ENCODE data around the gene IRS1.

The IRS1 gene

DNA sequence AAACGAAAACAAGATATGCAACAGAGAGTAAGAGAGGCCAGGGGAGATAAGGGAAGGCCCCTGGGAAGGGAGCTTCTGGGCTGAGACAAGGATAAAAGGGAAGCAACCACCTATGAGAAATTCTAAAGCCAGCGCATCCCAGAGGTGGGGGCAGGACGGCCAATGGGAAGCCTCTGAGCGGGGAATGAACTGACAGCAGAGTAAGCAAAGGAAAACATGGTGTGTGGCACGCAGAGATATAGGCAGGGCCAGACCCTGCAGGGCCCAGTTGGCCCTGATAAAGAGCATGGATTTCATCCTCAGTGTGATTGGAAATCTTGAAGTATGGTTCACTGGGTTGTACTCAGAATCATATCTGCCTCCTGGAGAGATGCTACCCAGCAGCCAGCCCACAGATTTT is 78.7 kb downstream of the IRS1 start:
- DNase-seq (ENCODE audit: low read depth), result no peak

DNA sequence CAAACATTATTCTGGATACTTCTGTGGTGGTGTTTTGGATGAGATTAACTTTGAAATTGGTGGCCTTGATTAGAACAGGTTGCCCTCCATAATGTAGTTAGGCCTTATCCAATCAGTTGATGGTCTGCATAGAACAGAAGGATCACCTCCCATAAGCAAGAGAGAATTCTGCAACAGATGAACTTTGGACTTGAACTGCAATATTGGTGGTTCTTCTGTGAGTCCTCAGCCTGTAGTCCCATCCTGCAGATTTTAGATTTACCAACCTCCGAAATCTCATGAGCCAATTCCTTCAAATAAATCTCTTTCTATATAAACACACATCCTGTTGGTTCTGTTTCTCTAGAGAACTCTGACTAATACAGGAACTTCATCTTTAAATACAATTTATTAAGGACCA is 81.9 kb downstream of the IRS1 start:
- DNase-seq (ENCODE audit: low read depth), result no peak

DNA sequence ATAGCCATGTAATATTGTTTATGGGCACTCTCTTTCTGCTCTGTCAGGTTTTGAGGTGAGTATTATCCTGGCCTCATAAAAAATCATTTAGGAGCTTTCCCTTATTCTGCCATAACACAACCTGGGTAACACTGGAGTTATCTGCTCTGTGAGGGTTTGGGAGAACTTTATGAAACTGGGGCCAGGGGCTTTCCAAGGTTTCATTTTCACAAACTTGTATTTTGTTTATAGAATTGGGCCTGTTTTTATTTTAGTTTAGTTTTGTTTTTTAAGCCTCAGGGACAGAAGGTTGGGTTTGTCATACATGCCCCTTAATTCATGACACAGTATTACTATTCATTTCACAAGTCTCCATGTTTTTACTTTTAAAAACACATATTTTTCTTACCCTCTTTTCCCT is 83.5 kb downstream of the IRS1 start:
- no peak for DNase-seq (ENCODE audit: low read depth)

DNA sequence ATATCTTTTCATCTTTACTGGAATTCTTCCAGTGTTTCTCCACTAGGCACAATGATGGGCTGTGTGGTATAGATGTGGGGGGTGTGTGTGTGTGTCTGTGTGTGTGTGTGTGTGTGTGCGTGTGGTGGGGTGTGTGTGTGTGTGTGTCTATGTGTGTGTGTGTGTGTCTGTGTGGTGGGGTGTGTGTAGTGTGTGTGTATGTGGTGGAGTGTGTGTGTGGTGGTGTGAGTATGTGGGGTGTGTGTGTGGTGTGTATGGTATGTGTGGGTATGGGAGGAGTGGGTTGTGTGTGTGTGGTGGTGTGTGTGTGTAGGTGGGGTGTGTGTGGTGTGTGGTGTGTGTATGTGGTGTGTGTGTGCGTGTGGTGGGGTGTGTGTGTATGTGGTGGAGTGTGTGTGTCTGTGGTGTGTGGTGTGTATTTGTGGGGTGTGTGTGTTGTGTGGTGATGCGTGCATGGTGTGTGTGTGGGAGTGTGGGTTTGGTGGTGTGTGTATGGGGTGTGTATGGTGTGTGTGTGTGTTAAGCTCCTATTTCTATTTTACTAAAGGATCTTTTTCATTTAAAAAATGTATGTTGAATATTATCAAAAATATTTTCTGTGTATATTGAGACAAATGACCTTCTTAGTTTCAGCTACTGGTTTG is 84.2 kb downstream of the IRS1 start:
- DNase-seq (ENCODE audit: low read depth), result no peak

DNA sequence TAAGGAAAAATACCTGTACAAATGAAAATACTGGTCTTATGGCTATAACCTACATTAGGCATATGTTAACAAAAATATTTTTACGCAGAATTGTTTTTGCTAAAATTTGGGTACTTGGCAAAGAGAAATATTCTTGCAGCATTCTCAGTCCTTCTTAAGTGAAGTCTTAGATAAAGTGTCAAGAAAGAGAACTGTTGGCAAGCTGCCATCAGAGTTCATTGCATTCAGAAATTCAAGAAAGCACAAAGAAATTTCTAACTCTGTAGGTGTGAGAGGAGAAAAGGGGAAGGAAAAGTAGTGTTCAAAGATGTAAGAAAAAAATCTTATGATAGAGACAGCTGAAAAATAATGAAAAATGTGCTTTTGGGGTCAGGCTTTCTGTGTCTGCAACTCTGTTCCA is 86.7 kb downstream of the IRS1 start:
- no peak for DNase-seq (ENCODE audit: low read depth)

DNA sequence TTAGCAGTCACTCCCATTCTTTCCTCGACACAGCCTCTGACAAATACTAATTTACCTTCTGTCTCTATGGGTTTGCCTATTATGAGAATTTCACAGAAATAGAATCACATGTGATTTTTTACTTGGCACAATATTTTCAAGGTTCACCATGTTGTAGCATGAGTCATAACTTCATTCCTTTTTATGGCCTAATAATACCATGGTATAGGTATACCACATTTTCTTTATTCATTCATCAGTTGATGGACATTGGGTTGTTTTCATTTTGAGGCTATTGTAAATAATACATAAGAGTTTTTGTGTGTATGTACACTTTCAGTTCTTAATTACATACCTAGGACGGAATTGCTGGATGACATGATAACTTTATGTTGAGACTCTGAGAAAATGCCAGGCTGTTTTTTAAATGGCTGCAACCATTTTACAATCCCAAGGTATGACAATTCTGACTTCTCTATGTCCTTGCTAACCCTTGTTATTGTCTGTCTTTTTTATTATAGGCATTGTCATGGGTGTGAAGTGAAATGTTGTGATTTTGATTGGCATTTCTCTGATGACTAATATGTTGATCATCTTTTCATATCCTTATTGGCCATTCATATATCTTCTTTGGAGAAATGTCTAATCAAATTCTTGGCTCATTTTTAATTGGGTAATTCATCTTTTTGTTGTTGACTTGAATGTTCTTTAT is 87.9 kb downstream of the IRS1 start:
- DNase-seq (ENCODE audit: low read depth), result no peak

DNA sequence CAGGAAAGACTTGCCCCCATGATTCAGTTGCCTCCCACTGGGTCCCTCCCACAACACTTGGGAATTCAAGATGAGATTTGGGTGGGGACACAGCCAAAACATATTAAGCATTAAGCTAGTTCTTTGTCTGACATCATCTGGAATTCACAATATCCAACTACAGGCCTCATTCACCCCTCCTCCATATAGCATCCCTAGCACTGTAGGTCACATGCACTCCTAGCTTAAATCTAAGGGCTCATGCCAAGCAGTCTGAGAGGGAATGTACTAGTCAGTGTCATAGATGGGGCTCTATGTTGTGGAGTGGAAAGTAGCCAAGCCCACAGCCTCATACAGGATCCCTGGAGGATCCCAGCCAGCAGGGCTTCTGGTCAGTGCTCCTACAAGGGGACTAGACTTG is 92.1 kb downstream of the IRS1 start:
- DNase-seq (ENCODE audit: low read depth), result no peak

DNA sequence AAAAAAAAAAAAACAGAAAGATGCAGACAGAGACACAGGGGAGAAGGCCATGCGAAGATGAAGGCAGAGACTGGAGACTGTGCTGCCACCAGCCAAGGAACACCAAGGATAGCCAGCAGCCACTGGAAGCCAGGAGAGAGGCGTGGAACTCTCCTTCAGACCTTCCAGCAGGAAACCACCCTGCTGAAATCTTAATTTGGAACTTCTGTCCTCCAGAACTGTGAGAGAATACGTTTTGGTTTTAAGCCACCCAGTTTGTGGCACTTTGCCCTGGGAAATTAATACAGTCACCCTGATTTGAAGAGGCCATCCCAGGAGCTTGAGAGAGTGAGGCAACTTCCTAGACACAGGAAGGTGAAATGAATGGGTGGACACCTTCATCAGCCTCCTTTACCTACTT is 93.7 kb downstream of the IRS1 start:
- no peak for DNase-seq (ENCODE audit: low read depth)

DNA sequence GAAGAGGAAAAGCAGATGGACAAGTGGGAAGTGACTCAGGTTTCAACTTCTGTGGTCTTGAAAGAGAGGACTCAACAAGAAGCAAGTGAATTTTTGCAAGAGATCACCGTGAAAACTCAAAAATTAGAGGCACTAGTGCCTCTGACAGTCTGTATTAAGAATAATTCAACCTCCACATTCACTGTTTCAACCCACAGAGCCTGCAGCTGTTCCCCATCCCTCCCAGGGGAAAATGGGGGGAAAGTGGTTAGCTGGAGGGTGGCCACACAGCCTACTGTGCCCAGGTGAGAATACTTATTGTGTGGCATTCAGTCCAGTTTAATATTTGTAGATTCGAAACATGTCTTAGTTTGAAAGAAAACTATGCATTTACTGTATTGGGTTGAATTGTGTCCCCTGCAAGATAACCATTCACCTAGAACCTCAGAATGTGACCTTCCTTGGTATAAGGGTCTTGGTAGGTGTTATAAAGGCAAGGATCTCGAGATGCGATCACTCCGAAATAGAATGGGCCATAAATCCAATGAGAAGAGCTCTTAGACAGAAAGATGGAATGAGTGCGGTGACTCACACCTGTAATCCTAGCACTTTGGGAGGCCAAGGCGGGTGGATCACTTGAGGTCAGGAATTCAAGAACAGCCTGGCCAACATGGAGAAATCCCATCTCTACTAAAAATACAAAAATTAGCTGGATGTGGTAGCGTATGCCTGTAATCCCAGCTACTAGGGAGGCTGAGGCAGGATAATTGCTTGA is 94.3 kb downstream of the IRS1 start:
- no peak for DNase-seq (ENCODE audit: low read depth)

DNA sequence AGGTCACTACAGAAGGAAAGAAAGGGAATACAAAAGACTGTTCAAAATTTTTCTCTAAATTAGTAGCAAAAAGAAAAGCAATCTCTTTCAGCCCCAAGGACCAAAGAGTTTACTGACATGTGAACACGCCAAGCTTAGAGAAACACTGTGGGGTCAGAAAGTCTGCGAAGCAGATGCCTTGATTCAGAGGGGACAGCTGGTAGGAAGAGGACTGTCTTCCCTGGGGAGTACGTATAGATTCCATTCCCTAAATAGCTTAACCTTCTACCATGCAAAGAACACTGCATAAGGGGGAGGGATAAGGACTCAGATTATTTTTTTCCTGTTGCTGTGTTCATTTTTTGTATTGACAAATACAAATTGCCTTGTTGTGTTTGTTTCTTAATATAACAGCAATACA is 96.1 kb downstream of the IRS1 start:
- no peak for DNase-seq (ENCODE audit: low read depth)

DNA sequence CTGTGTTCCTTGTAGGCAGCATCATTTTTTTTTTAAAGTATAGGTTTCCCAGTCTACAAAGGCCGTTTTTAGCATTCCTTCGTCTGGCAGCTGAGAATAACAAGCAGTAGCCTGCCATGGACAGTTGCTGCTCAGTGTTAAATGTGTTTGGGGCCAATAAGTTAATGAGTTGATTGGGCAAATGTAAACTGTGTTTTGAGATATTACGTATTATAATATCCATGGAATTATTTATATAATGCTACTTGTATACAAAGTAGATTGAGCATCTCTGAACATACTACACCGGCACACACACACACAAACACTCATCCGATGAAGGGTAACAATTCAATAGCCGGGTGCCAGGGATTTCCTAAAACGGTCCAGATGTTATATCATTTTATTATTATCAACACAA is 97.2 kb downstream of the IRS1 start:
- no peak for DNase-seq (ENCODE audit: low read depth)

DNA sequence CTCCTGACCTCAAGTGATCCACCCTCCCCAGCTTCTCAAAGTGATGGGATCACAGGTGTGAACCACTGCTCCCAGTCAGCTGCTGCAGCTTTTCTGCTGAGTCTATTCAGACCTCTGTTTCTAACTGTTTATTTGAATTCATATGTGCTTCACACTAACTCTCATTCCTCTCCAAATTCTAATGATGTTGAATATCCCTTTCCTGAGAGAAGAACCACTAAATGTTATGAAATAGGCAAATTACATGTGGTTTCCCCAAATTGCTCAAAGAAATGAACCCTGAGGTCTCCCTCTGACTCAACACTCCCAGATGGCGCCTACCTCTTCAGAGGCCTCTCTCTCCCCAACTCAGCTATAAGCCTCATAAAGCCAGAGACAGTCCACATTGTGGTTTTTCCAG is 98.6 kb downstream of the IRS1 start:
- no peak for DNase-seq (ENCODE audit: low read depth)

DNA sequence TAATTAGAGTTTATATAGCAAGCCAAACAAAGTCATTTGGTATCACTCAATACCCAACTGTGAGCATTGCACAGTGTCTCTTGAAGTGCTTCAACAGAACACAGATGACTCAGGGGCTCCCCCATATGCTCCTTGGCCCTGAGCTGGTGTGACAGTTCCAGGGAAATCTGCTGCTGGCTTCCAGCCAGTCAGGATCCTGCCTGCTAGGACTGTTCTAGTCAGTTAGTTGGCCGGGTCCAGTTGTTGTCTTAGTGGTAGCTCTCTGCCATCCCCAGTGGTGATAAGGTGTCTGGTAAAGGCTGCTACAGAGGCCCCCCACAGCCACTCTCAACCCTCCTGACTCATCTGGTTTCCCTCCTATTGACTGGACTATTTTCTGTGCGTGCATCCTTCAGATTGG is 100.3 kb downstream of the IRS1 start:
- DNase-seq (ENCODE audit: low read depth), result no peak

DNA sequence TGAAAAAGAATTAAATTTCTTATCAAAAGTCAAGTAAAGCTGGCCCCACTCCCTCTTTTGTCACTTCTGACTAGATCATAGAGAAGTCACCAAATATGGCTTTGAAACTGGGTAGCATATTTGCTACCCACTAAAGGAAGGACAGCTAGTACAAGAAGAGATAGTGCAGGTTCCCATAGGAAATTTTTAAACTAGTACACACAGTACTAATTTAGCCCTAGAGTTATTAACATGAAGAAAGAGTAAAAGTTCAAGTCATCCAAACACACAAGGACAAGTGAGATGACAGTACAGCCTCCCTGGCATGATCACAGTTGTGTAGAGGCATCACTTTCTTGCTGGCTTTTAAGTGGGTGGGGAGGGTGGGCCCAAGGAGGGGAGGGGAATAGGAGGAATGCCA is 100.9 kb downstream of the IRS1 start:
- no peak for DNase-seq (ENCODE audit: low read depth)

DNA sequence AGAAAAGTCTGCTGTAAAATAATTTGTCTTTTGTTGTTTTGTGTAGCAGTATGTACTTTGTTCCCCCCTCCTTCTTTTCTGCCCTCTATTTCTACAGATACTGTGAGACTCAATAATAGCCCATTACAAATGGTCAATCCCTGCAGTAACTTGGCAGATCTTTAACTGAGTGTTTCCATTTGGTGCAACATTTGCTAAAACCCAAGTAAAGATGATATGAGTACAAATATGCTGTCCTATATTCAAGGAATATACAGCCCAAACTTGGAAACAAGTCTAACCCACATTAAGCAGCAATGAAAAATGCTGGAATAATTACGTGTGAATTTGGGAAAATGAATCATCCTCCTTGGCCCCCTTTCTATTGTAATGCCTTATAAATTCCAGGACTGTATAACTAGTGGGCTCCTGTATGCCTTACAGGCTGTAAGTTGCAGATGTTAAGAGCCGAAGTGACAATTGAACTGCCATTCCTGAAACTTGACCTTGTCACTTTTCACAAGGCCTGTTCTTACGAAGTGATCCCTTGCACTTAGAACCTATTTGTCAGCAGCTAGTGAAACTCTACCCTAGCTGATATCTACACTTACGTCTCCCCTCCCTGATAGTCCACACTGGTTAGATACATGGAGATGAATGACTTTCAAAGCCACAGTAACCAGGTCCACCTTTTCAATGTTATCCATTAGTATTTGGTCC is 104.9 kb downstream of the IRS1 start:
- DNase-seq (ENCODE audit: low read depth), result no peak

DNA sequence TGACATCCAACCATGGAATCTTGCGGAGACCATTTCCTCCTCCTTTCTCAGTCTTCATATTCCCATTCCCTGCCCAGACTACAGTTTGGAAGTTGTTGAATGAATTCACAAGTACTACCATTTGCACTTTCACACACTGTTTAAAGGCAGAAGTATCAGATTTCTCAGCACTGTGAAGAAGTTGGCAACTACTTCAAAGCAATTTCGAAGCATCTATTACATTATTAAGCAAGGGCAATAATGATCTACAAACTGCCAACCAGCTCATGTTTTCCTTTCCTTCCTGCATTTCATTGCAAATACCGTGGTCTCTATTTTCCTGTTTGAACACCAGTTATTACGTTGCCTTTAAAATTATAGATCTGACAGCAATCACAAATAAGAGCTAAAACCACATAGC is 105.5 kb downstream of the IRS1 start:
- DNase-seq (ENCODE audit: low read depth), result no peak

DNA sequence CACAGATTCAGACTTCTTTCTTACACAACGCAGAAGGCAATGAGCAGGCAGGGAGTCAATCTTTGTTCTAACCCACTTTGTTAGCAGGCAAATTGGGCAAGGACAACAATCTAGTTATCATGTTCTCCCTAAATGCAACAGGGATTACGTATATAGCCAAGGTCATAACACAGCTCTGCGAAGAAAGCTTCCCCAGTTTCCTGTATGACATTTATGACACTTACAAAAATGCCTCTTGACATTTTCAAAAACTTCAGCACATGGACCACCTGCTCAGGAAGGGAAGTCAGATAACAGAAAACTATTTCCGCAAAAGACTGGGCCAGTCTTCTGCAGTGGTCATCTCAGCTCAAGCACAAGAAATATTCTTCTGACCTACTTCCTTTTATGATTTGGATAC is 106.1 kb downstream of the IRS1 start:
- no peak for DNase-seq (ENCODE audit: low read depth)

DNA sequence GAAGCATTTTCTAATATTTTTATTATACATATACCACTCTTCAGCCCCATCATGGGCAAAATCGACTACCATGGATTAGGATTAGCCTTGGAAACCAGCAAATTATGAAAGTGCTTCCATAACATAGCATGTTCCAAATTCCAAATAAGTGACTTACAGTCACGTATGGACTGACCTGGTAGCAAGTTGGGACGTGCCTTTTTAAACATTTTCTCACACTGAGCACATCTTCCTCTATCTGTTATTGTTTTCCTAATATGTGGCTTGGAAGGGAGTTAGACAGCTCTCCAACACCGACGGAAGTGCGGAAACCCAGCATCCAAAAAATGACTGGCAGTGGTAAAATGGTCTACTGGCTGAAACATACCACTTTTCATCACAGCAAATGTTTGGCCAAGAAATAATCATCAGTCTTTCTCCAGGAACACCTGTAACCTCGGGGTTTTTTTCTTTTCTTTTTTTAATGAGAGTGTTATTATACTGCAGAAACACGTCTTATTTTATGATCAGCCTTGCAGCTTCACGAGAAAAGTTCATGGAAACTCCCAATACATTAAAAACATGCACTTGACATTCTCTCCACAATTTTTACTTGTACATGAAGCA is 107.0 kb downstream of the IRS1 start:
- DNase-seq (ENCODE audit: low read depth), result no peak

DNA sequence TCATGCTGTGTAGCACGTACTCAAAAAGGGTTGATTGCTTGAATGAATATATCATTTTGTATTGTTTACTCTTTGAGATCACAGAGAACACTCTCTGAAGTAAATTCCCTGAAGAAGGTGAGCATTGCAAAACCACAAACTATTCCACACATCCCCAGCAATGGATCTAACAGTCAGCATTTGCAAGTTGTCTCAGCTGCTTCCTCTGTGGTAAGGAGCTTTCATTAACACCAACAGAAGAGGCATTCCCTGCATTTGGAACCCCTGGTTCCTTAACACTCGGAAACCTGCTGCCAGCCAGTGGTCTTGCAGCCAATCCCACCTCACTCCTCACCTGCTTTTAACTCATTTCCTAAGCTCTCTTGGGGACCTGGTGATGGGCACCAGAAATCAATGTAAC is 108.4 kb downstream of the IRS1 start:
- no peak for DNase-seq (ENCODE audit: low read depth)

DNA sequence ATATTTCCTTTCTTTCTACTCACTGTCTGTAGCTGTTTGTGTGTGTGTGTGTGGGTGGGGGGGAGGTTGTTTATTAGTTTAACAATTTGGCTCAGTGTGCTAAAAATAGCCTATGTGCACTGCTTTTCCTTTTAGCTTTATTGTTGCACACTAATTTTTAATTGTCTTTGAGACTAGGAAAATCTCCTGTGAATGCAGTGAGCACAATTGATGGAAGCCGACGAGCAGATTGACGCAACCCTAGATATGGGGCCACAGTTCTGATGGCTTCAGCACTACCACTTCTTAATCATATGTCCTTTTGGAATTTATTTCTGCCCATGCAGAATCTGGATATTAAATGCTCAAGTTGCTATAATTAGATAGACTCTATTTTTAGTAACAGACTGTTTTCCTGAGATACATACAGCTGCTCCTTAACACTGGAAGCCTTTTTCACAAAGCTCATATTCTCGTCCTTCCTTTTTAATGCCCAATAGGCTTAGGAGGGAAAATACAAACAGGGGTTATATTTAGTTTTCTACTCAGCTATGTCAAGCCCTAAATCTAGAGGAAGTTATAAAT is 109.1 kb downstream of the IRS1 start:
- DNase-seq (ENCODE audit: low read depth), result no peak

DNA sequence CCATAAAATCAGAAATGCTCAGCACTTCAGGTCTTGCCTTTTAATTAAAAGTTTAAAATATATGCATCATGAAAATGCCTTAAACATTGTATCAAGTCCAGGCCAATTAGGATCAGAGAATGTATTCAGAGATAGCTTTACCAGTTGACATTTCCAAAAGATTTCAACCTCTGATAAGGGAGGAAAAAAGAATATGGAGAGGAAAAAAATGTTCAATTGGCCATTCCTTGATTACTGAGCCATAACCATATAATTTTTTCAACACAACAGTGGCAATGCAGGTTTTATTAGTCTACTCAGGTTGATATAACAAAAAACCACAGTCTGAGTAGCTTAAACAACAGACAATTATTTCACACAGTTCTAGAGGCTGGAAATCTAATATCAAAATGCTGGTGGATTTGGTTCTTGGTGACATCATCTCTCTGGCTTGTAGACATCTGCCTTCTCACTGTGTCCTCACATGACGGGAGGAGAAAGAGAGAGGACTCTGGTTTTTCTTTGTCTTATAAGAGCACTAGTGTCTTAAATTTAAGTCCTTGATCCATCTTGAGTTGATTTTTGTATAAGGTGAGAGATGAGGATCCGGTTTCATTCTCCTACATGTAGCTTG is 111.9 kb downstream of the IRS1 start:
- DNase-seq (ENCODE audit: low read depth), result no peak

DNA sequence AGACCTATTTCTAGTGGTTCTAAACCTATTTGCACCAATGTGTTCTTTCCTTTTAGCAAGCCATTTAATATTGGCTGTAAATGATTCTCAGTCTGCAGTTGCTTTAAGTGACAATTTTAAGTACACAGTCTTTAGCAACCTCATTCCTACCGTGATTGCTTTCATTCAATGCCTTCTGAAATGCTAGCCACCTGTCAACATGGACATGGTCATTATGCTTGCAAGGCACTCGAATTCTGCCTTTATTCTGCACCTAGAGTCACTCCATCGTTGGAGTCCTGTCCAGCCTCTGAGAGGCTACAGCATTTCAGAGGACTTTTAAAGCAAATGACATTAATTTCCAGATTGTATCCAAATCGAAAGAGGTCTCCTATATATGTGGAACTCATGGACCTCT is 115.1 kb downstream of the IRS1 start:
- no peak for DNase-seq (ENCODE audit: low read depth)
